HG02981 (cell line): ENCODE data around the gene TMEFF1.

Source experiments
- ATAC-seq: cut with Tn5 transposase; IDR thresholded peaks from one replicate; pipeline ENCODE4 v1.9.1; 2021; ENCODE audit warnings: mild to moderate bottlenecking, moderate library complexity; ENCODE audit not compliant: unreplicated experiment

The TMEFF1 gene

GRCh38 chr9:100445903-100446549, 26.9 kb upstream of the TMEFF1 start:
- no peak for ATAC-seq

GRCh38 chr9:100447041-100447440, 25.9 kb upstream of the TMEFF1 start:
- no peak for ATAC-seq

DNA sequence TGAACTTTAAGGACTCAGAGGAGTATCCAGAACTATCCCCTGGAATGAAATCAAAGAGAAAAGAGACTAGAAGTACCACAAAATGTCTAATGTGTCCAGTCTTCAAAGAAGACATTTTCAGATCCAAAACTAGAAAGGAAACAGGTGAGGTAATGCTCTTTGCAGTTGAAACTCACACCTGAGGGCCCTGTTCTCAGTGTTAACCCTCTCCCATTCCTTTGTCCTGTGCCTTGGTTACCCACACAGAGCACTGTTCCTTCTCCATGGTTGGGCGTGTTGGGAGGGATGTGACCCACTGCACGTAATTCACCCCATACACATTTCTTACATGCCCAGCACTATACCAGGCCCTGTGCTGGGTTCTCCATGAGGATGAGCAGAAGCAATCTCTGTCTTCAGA, 24.7 kb upstream of the TMEFF1 start:
- ATAC-seq, result no peak

- ATAC-seq, result no peak
Observed at GRCh38 chr9:100449420-100449819, 23.5 kb upstream of the TMEFF1 start.

GRCh38 chr9:100452894-100453293, 20.1 kb upstream of the TMEFF1 start:
- no peak for ATAC-seq

DNA sequence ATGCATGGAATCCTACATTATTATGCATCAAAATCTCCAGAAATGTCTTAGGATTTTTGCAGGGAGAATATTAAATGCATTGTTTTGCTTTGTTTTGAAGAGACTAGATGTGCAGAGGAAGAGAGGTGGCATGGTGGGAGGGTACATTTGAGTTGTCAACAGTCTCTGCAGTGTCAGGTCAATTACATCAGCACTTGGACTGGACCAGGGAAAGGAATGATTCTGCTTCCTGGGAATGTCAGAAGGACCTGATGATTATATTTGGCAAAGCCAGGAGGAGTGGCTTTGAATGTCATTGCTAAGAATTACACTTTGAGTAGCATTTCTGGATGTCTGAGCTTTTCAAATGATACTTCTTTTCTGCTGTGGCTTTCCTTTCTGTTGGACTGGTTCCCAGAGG, 17.5 kb upstream of the TMEFF1 start:
- ATAC-seq, result no peak

GRCh38 chr9:100457517-100457916, 15.4 kb upstream of the TMEFF1 start:
- no peak for ATAC-seq

DNA sequence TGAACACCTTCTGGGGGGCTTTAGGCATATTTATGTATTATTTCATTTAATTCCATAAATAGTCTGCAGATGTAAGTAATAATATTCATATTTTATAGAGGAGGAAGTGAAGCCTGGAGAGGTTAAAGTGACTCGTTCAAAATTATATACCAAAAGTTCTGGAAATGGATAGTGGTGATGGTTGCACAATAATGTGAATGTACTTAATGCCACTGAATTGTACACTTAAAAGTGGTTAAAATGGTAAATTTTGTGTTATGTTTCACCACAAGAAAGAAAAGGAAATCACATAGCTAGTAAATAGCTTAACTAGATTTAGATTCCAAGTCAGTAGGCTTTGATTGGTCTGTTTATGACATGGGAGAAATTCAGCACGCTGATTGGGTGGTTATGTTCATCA, 13.0 kb upstream of the TMEFF1 start:
- ATAC-seq, result no peak

GRCh38 chr9:100465274-100465673, 7.7 kb upstream of the TMEFF1 start:
- ATAC-seq, result no peak

- ATAC-seq, result no peak
Observed at GRCh38 chr9:100465761-100466160, 7.2 kb upstream of the TMEFF1 start.

DNA sequence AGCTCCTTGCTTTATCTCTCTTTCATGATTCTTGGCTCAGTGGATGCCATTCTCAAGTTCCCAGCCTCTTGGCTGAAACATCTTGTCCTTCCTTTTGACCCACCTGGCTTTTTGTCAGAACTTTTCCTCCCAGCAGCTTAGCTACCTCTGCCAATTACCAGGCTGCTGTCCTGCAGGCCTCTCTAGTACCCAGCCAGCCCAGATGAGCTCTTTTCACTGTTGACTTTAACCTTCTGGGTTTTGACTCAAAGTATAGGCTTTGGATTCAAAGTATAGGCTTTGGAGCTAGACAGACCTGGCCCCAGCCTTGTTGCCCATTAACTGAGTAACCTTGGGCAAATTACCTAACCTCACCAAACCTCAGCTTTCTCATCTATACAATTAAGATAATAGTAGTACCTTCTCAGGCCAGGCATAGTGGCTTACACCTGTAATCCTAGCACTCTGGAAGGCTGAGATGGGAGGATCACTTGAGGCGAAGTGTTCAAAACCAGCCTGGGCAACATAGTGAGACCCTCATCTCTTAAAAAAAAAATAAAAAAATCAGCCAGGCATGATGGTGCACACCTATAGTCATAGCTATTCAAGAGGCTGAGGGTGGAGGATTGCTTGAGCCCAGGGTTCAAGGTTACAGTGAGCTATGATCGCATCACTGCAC, 6.6 kb upstream of the TMEFF1 start:
- ATAC-seq, result no peak

DNA sequence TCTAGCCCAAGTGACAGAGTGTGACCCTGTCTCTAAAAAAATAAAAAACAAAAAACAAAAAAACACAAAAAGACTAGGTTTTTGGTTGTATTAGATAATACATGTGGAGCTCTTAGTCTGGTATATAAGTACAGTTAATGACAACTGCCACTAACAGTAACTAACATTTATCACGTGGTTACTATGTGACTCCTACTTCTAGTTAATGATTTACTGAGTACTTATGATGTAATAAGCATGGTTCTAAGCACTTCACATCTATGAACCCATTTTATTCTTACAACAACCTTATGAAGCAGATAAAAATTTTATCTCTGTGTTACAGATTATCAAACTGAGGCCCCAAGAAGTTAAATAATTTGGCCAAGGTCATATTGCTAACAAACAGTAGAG, 6.1 kb upstream of the TMEFF1 start:
- peak; percentile 70 for ATAC-seq

GRCh38 chr9:100468041-100468440, 4.9 kb upstream of the TMEFF1 start:
- no peak for ATAC-seq

DNA sequence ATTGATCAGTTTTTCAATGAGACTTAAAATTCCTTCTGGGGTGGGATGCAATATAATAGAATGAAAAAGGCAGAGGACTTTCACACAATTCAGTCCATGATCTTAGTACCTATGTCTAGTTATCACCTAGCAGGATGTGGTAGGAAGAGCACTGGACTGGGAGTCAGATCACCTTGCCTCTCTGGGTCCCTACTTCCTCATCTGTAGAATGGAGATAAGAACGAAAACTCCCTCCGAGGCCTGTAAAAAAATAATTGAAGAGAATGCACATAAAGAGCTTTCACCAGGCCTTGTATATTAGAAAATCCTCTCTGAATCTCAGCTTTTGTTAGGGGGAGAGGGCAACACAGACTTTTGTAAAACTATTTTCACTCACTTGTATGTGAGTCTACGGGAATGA, 681 bp upstream of the TMEFF1 start:
- no peak for ATAC-seq

DNA sequence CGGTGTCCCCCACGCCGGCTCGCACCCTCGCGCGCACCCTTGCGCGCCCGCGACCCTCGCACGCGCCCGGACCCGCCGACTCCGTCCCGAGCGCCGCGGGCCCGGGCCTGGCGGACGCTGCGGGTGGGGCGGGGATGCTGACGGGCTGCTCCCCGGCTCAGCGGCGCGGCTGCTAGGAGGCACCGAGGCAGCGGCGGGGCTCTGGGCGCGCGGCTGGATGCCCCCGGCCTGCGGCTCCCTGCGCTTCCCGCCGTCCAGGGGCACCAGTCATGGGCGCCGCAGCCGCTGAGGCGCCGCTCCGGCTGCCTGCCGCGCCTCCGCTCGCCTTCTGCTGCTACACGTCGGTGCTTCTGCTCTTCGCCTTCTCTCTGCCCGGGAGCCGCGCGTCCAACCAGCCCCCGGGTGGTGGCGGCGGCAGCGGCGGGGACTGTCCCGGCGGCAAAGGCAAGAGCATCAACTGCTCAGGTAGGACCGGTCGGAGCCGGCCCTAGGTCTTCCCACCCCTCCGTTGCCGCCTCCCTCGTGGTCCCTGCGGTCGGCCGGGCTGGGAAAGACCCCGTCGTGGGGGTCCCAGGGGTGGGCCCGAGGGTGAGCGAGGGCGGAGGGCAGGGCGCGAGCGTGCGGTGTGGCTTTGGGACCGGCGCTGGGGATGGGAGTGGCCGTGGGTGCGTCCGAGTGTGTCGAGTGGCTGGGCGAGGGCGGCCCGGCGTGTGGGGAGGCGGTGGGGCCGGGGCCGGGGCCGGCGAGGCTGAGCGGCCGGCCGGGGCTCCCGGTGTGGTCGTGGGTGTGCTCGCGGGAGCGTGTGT, 530 bp downstream of the TMEFF1 start:
- ATAC-seq, result peak; percentile 66

GRCh38 chr9:100474082-100474923, 1.4 kb downstream of the TMEFF1 start:
- ATAC-seq, result no peak

DNA sequence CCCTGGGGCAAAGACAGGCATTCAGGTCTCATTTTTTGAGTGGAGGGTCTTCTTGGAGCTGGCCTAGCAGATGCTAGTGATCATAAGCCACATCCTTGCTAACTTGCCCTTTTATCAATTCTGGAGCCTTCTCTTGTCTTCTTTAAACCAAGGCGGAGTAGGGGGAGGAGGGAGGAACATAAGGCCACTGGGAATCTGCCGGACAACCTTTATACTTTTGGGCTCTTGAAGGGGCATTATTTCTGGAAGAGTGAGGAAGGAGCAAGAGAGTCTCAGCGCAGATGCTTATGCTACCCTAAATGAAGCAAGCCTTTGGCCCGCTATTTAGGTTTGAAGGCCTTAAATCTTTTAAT, 2.0 kb downstream of the TMEFF1 start:
- no peak for ATAC-seq

GRCh38 chr9:100477241-100477640, 4.3 kb downstream of the TMEFF1 start:
- no peak for ATAC-seq

GRCh38 chr9:100478192-100478591, 5.2 kb downstream of the TMEFF1 start:
- ATAC-seq, result no peak

- no peak for ATAC-seq
Observed at GRCh38 chr9:100479820-100480219, 6.9 kb downstream of the TMEFF1 start.

DNA sequence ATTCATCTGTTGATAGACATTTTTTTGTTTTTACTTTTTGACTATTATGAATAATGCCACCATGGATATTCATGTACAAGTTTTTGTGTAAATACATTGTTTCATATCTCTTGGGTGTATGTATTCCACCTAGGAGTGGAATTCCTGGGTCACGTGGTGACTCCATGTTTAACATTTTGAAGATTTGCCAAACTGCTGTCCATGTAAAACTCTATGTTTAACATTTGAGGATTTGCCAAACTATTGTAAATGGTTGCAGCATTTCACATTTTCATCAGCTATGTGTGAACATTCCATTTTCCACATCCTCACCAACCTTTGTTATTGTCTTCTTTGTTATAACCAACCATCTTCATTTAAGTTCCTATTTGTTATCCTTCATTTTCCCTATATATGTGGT, 12.2 kb downstream of the TMEFF1 start:
- ATAC-seq, result no peak
